K562 (cell line): ENCODE measurements around the gene ATL3. TPM values are rescaled to one million over a fixed set of nuclear protein-coding genes. Genes with fewer than 3 reads are reported as not detected.

Experiments used
- BCLAF1 ChIP-seq, 2 experiments: fragments of 450-650 bp in 1 of 2; IDR thresholded peaks; 2 replicates each; pipeline ENCODE4 v1.6.1; 2011 to 2017; ENCODE audit warnings: low read depth in 2 of 2, antibody characterized with exemption in 1 of 2, borderline replicate concordance in 1 of 2, low read length in 1 of 2, mild to moderate bottlenecking in 1 of 2, mixed read lengths in 1 of 2; ENCODE audit not compliant: control insufficient read depth in 1 of 2
- CLOCK ChIP-seq: fragments of 250-450 bp; sonication (Bioruptor Pico); IDR thresholded peaks from 2 replicates; pipeline ENCODE4 v1.4.0; 2020; ENCODE audit warnings: mild to moderate bottlenecking, moderate library complexity, borderline replicate concordance
- CSDE1 ChIP-seq, 2 experiments: fragments of 450-650 bp; IDR thresholded peaks; 2 replicates each; pipeline ENCODE4 v1.6.1; 2016; ENCODE audit warnings: mild to moderate bottlenecking in 1 of 2
- GTF2E2 ChIP-seq: fragments of 200-800 bp; sonication (Bioruptor generic); IDR thresholded peaks from 2 replicates; pipeline ENCODE4 v1.6.1; 2016; ENCODE audit warnings: missing genetic modification characterization, missing compliant biosample characterization
- HOMEZ ChIP-seq: fragments of 250-450 bp; sonication (Bioruptor Pico); IDR thresholded peaks from 2 replicates; pipeline ENCODE4 v1.4.0; 2020; ENCODE audit warnings: mild to moderate bottlenecking, moderate library complexity
- ILK ChIP-seq: fragments of 450-650 bp; IDR thresholded peaks from 2 replicates; pipeline ENCODE4 v1.6.1; 2016; ENCODE audit warnings: missing genetic modification characterization, low read depth, mild to moderate bottlenecking, missing compliant biosample characterization, moderate library complexity, borderline replicate concordance
- MCM7 ChIP-seq, 2 experiments: fragments of 450-650 bp; IDR thresholded peaks; 2 replicates each; pipeline ENCODE4 v1.6.1; 2016 to 2018
- MTA3 ChIP-seq: fragments of 450-650 bp; formaldehyde crosslinking; IDR thresholded peaks from 2 replicates; pipeline ENCODE4 v1.6.1; 2017; ENCODE audit warnings: mild to moderate bottlenecking, borderline replicate concordance
- NCOA1 ChIP-seq: fragments of 450-650 bp; IDR thresholded peaks from 2 replicates; pipeline ENCODE4 v1.6.1; 2016; ENCODE audit warnings: low read depth
- NFRKB ChIP-seq: fragments of 450-650 bp; IDR thresholded peaks from 2 replicates; pipeline ENCODE4 v1.6.1; 2016; ENCODE audit warnings: low read depth
- RBM17 ChIP-seq: fragments of 200-400 bp; formaldehyde crosslinking; IDR thresholded peaks from 2 replicates; pipeline ENCODE4 v1.6.1; 2017; ENCODE audit warnings: low read depth, mild to moderate bottlenecking, low read length, borderline replicate concordance
- TCFL5 ChIP-seq: fragments of 250-450 bp; sonication (Bioruptor Pico); conservative IDR thresholded peaks from 2 replicates; pipeline ENCODE4 v1.6.1; 2021; ENCODE audit warnings: mild to moderate bottlenecking, moderate library complexity, matching md5 sums
- THAP12 ChIP-seq: fragments of 250-450 bp; sonication (Bioruptor Pico); IDR thresholded peaks from 2 replicates; pipeline ENCODE4 v1.9.0; 2021; ENCODE audit warnings: mild to moderate bottlenecking, inconsistent platforms
- ZNF449 ChIP-seq: fragments of 250-450 bp; sonication (Bioruptor Pico); IDR thresholded peaks from 2 replicates; pipeline ENCODE4 v1.8.0; 2022; ENCODE audit warnings: moderate library complexity, mild to moderate bottlenecking, inconsistent platforms
- ZNF785 ChIP-seq: fragments of 250-450 bp; sonication (Bioruptor Pico); IDR thresholded peaks from 2 replicates; pipeline ENCODE4 v1.4.0; 2020; ENCODE audit warnings: mild to moderate bottlenecking
- polyA plus RNA-seq, 8 experiments: library from polyadenylated mRNA; depleted of rRNA in 4 of 8; stranded (reverse) in 5 of 8; unstranded in 3 of 8; fragments of >200 nt; fragmentation: Nextera tagmentation in 2 of 8; fragmentation: Illumina TruSeq in 1 of 8; extraction: Ambion mirVana in 2 of 8; extraction: Trizol in 1 of 8; gene quantifications; 2 replicates each; pipeline versions ENCODE4 v1.2.1 to v1.2.3, GENCODE V29; 2011 to 2014; ENCODE audit warnings: inconsistent platforms in 1 of 8, missing spikeins in 1 of 8
- total RNA-seq, 7 experiments: library from RNA; depleted of rRNA in 6 of 7; stranded (reverse); fragments of >200 nt in 6 of 7; fragmentation: Illumina TruSeq in 2 of 7; extraction: Trizol in 2 of 7; gene quantifications; 2 replicates each; pipeline versions ENCODE4 v1.2.1 to v1.2.3, GENCODE V29; 2011 to 2021; ENCODE audit warnings: low replicate concordance in 1 of 7

The ATL3 gene
- total and polyA plus RNA-seq, 9 of the 15 experiments (the other 6 are each of a cell fraction or from before 2014, with no cell fraction given): 18.2 to 39.8 (median 23.9) TPM

GRCh38 chr11:63671322-63672155 is at the start of gene ATL3 (continued):
- TF ChIP-seq ZNF449 (CRISPR knock-in tag) (no peak), NFRKB (peak; percentile 53), GTF2E2 (no peak), BCLAF1 (IDR thresholded peaks at IDR 0.05; ENCODE audit: borderline replicate concordance in 1 of 2, control insufficient read depth in 1 of 2, low read depth in 2 of 2, low read length in 1 of 2) (peak in 1 of 2 experiments; percentile 84; a peak in 2 of 4 replicates), MTA3 (peak; percentile 81), TCFL5 (no peak), RBM17 (no peak), MCM7 (IDR thresholded peaks at IDR 0.05) (no peak), THAP12 (CRISPR knock-in tag) (peak; percentile 72; the same call in 1 of the 2 replicates), HOMEZ (CRISPR knock-in tag) (0 out of 2 replicates have a peak, but pooled peaks have one; percentile 13), ZNF785 (CRISPR knock-in tag) (no peak), NCOA1 (no peak), CLOCK (no peak), ILK (tag) (no peak), CSDE1 (IDR thresholded peaks at IDR 0.05) (no peak; a peak in 1 of 4 replicates)
